A673 (cell line): Measurements from ENCODE around the gene PPARG.

ENCODE experiments used
- CTCF ChIP-seq: fragments of 300-800, 200-600 bp; sonication (generic); conservative IDR thresholded peaks from 2 replicates; pipeline ENCODE4 v1.5.1; 2017; ENCODE audit warnings: low read depth, mild to moderate bottlenecking, antibody characterized with exemption, low read length, moderate library complexity, mixed read lengths
- EZH2 ChIP-seq: fragments of 200-600 bp; sonication (generic); IDR thresholded peaks from 2 replicates; pipeline ENCODE4 v1.6.1; 2017; ENCODE audit warnings: borderline replicate concordance, low read depth, mild to moderate bottlenecking, mixed read lengths, antibody characterized with exemption, low read length; ENCODE audit not compliant: poor library complexity, severe bottlenecking

- TF ChIP-seq CTCF (no peak), EZH2 (no peak)
Observed at GRCh38 chr3:12438318-12438717, 149.4 kb downstream of the PPARG start.
